H1 (cell line): Measurements from ENCODE around the gene NEFH. TPM values are rescaled to one million over a fixed set of nuclear protein-coding genes. Genes with fewer than 3 reads are reported as not detected.

Experiments
- CTCF ChIA-PET: fragments of 300-600 bp; sonication (Branson Sonifier 250); formaldehyde crosslinking; loops from one replicate; lab custom pipeline; 2021; ENCODE audit not compliant: partially characterized antibody; lab: Charles Lee
- POLR2A ChIA-PET: fragments of 300-600 bp; sonication (Branson Sonifier 250); formaldehyde crosslinking; loops from one replicate; lab custom pipeline; 2021; ENCODE audit warnings: inconsistent platforms; ENCODE audit not compliant: partially characterized antibody; lab: Charles Lee
- DNase-seq, 2 experiments: peaks; one replicate each; pipeline versions ENCODE4 v3.0.0 to v3.0.0-alpha.2; 2010 to 2022; ENCODE audit warnings: low spot score in 2 of 2, low read depth in 1 of 2, mixed read lengths in 1 of 2
- FAIRE-seq: peaks from 2 replicates; lab custom pipeline; 2011; peaks lifted over from hg19 to GRCh38; lab: Jason Lieb, UNC
- H2AFZ ChIP-seq: 2 replicates; pipeline ENCODE4 v1.8.1; 2012; ENCODE audit warnings: low read length, inconsistent platforms
- H2AK5ac ChIP-seq: 2 replicates; pipeline ENCODE4 v1.6.1; 2013; ENCODE audit warnings: low read depth, low read length
- H2BK120ac ChIP-seq: replicated peaks from 2 replicates; pipeline ENCODE3; 2013; ENCODE audit warnings: low read depth, low read length, inconsistent platforms
- H2BK12ac ChIP-seq: 2 replicates; pipeline ENCODE4 v1.6.1; 2013; ENCODE audit warnings: low read depth, low read length
- H2BK15ac ChIP-seq: 2 replicates; pipeline ENCODE4 v1.6.1; 2013; ENCODE audit warnings: low read length
- H2BK20ac ChIP-seq: 2 replicates; pipeline ENCODE4 v1.6.1; 2013; ENCODE audit warnings: low read length
- H2BK5ac ChIP-seq: 2 replicates; pipeline ENCODE4 v1.6.1; 2013; ENCODE audit warnings: low read depth, low read length
- H3K14ac ChIP-seq: 2 replicates; pipeline ENCODE4 v1.6.1; 2013; ENCODE audit warnings: inconsistent platforms; ENCODE audit not compliant: insufficient read length
- H3K18ac ChIP-seq: 2 replicates; pipeline ENCODE4 v1.6.1; 2013; ENCODE audit warnings: low read length; ENCODE audit errors: extremely low read depth
- H3K23ac ChIP-seq: 2 replicates; pipeline ENCODE4 v1.6.1; 2013; ENCODE audit warnings: inconsistent platforms; ENCODE audit not compliant: insufficient read length
- H3K23me2 ChIP-seq: 2 replicates; pipeline ENCODE4 v1.6.1; 2013; ENCODE audit warnings: low read depth, low read length
- H3K27ac ChIP-seq: 2 replicates; pipeline ENCODE4 v1.6.1; 2011; ENCODE audit warnings: low read depth, low read length, inconsistent platforms
- H3K27me3 ChIP-seq, 4 experiments: replicated peaks in 1 of 4; 1 replicate in 1 of 4; 2 replicates in 3 of 4; pipeline versions ENCODE4 v1.6.1 to v1.8.1; 2011 to 2013; ENCODE audit warnings: low read length in 3 of 4, mild to moderate bottlenecking in 3 of 4, inconsistent platforms in 2 of 4, mixed read lengths in 2 of 4, moderate library complexity in 1 of 4; ENCODE audit not compliant: control insufficient read depth in 3 of 4, insufficient read depth in 3 of 4; ENCODE audit errors: extremely low read depth in 1 of 4
- H3K36me3 ChIP-seq, 4 experiments: 2 replicates each; pipeline versions ENCODE4 v1.6.1 to v1.8.1; 2011 to 2013; ENCODE audit warnings: mild to moderate bottlenecking in 4 of 4, low read length in 3 of 4, moderate library complexity in 2 of 4, control low read depth in 1 of 4, inconsistent platforms in 1 of 4; ENCODE audit not compliant: insufficient read depth in 4 of 4, control insufficient read depth in 2 of 4
- H3K4ac ChIP-seq: replicated peaks from 2 replicates; pipeline ENCODE3; 2013; ENCODE audit warnings: low read length, low read depth, mixed read lengths, inconsistent platforms; ENCODE audit not compliant: insufficient read length
- H3K4me1 ChIP-seq, 4 experiments: replicated peaks in 1 of 4; 1 replicate in 1 of 4; 2 replicates in 3 of 4; pipeline versions ENCODE4 v1.6.1 to v1.8.1; 2011 to 2013; ENCODE audit warnings: low read length in 3 of 4, inconsistent platforms in 2 of 4, mixed read lengths in 1 of 4; ENCODE audit not compliant: insufficient read depth in 4 of 4, control insufficient read depth in 3 of 4
- H3K4me2 ChIP-seq, 2 experiments: 2 replicates each; pipeline versions ENCODE4 v1.6.1 to v1.8.1; 2011 to 2013; ENCODE audit warnings: low read depth in 2 of 2, low read length in 2 of 2, control low read depth in 1 of 2, inconsistent platforms in 1 of 2, mild to moderate bottlenecking in 1 of 2; ENCODE audit not compliant: insufficient read depth in 1 of 2
- H3K4me3 ChIP-seq, 4 experiments: fragments of 200-600, 300-600 bp in 1 of 4; sonication (generic), shearing (Covaris generic), sonication (Bioruptor Twin) in 1 of 4; 2 replicates each; pipeline versions ENCODE4 v1.5.1 to v1.8.1; 2011 to 2016; ENCODE audit warnings: low read length in 4 of 4, low read depth in 3 of 4, control low read depth in 2 of 4, inconsistent platforms in 2 of 4, mild to moderate bottlenecking in 2 of 4, mixed read lengths in 1 of 4, moderate library complexity in 1 of 4; ENCODE audit not compliant: insufficient read depth in 2 of 4; ENCODE audit errors: extremely low read depth in 1 of 4
- H3K56ac ChIP-seq: replicated peaks from 2 replicates; pipeline ENCODE3; 2013; ENCODE audit warnings: low read depth, mild to moderate bottlenecking, mixed read lengths, low read length, inconsistent platforms; ENCODE audit not compliant: insufficient read length
- H3K79me1 ChIP-seq: 2 replicates; pipeline ENCODE4 v1.6.1; 2013; ENCODE audit warnings: low read depth, low read length, control low read depth
- H3K79me2 ChIP-seq, 2 experiments: 2 replicates each; pipeline versions ENCODE4 v1.6.1 to v1.8.1; 2012 to 2013; ENCODE audit warnings: low read length in 2 of 2, mild to moderate bottlenecking in 2 of 2, inconsistent platforms in 1 of 2; ENCODE audit not compliant: insufficient read depth in 2 of 2, control insufficient read depth in 1 of 2
- H3K9ac ChIP-seq, 4 experiments: replicated peaks in 1 of 4; 1 replicate in 1 of 4; 2 replicates in 3 of 4; pipeline versions ENCODE4 v1.6.1 to v1.8.1; 2011 to 2013; ENCODE audit warnings: low read depth in 3 of 4, low read length in 3 of 4, control low read depth in 2 of 4, mild to moderate bottlenecking in 2 of 4, moderate library complexity in 2 of 4, inconsistent platforms in 1 of 4; ENCODE audit errors: extremely low read depth in 1 of 4
- H3K9me3 ChIP-seq, 2 experiments: 2 replicates each; pipeline versions ENCODE4 v1.6.1 to v1.8.1; 2012 to 2013; ENCODE audit warnings: mild to moderate bottlenecking in 2 of 2, moderate library complexity in 2 of 2, control low read depth in 1 of 2, inconsistent platforms in 1 of 2, low read depth in 1 of 2, low read length in 1 of 2, mixed read lengths in 1 of 2; ENCODE audit not compliant: insufficient read depth in 2 of 2
- H4K20me1 ChIP-seq, 2 experiments: replicated peaks in 1 of 2; 2 replicates each; pipeline versions ENCODE3 to v1.8.1; 2011 to 2013; ENCODE audit warnings: inconsistent platforms in 2 of 2, low read length in 2 of 2, mild to moderate bottlenecking in 1 of 2; ENCODE audit not compliant: insufficient read depth in 2 of 2, control insufficient read depth in 1 of 2
- H4K5ac ChIP-seq: 2 replicates; pipeline ENCODE4 v1.6.1; 2013; ENCODE audit warnings: low read length, low read depth, mixed read lengths, inconsistent platforms; ENCODE audit not compliant: insufficient read length
- H4K8ac ChIP-seq: 2 replicates; pipeline ENCODE4 v1.8.0; 2013; ENCODE audit warnings: mild to moderate bottlenecking, moderate library complexity, low read length, inconsistent platforms; ENCODE audit not compliant: insufficient read depth; ENCODE audit errors: extremely low read depth
- H4K91ac ChIP-seq: replicated peaks from 2 replicates; pipeline ENCODE3; 2013; ENCODE audit warnings: low read length, mixed read lengths, inconsistent platforms; ENCODE audit not compliant: insufficient read length
- CEBPB ChIP-seq: IDR thresholded peaks from 2 replicates; pipeline ENCODE4 v1.6.1; 2012; ENCODE audit warnings: low read depth, low read length
- FOSL1 ChIP-seq: IDR thresholded peaks from 2 replicates; pipeline ENCODE4 v1.6.1; 2011; ENCODE audit warnings: mild to moderate bottlenecking, low read depth, low read length, moderate library complexity; ENCODE audit not compliant: insufficient read depth
- HDAC2 ChIP-seq, 2 experiments: fragments of 300-600 bp in 1 of 2; sonication (generic) in 1 of 2; IDR thresholded peaks; 2 replicates each; pipeline ENCODE4 v1.6.1; 2011 to 2012; ENCODE audit warnings: low read depth in 2 of 2, low read length in 2 of 2, mild to moderate bottlenecking in 2 of 2, moderate library complexity in 2 of 2, borderline replicate concordance in 1 of 2, inconsistent platforms in 1 of 2
- JUN ChIP-seq: IDR thresholded peaks from 2 replicates; pipeline ENCODE4 v1.6.1; 2011; ENCODE audit warnings: low read depth, mild to moderate bottlenecking, improper control_type of control experiment, low read length
- POLR2AphosphoS5 ChIP-seq: IDR thresholded peaks from 2 replicates; pipeline ENCODE4 v1.6.1; 2011; ENCODE audit warnings: low read depth, low read length
- RNF2 ChIP-seq: fragments of 200-900, 300-1000 bp; sonication (generic); IDR thresholded peaks from 2 replicates; pipeline ENCODE4 v1.7.1; 2016; ENCODE audit warnings: borderline replicate concordance, low read depth, mild to moderate bottlenecking, antibody characterized with exemption, low read length; ENCODE audit not compliant: poor library complexity, severe bottlenecking; ENCODE audit errors: missing control alignments
- SAP30 ChIP-seq: fragments of 300-600 bp; sonication (generic); IDR thresholded peaks from 2 replicates; pipeline ENCODE4 v1.7.1; 2012; ENCODE audit warnings: low read length, moderate library complexity, mild to moderate bottlenecking, inconsistent platforms; ENCODE audit not compliant: insufficient read depth, insufficient replicate concordance
- SP4 ChIP-seq: IDR thresholded peaks from 2 replicates; pipeline ENCODE4 v1.6.1; 2012; ENCODE audit warnings: low read length, inconsistent platforms
- SRF ChIP-seq: IDR thresholded peaks from 2 replicates; pipeline ENCODE4 v1.6.1; 2011; ENCODE audit warnings: mild to moderate bottlenecking, low read depth, low read length, moderate library complexity
- TAF1 ChIP-seq: IDR thresholded peaks from 2 replicates; pipeline ENCODE4 v1.6.1; 2011; ENCODE audit warnings: mild to moderate bottlenecking, low read depth, low read length
- ZNF274 ChIP-seq: IDR thresholded peaks from 2 replicates; pipeline ENCODE4 v1.7.0; 2012; ENCODE audit warnings: low read length, borderline replicate concordance; ENCODE audit errors: extremely low read depth
- WGBS, 2 experiments: shearing (Covaris generic) in 1 of 2; methylation state at CpG; one replicate each; pipeline versions ENCODE4 v1.1.6 to v1.1.7; 2013 to 2015; ENCODE audit warnings: low lambda C conversion rate in 2 of 2, mixed read lengths in 2 of 2, inconsistent platforms in 1 of 2, low coverage in 1 of 2, missing lambda C conversion rate in 1 of 2; ENCODE audit not compliant: insufficient replicate concordance in 2 of 2, insufficient coverage in 1 of 2, insufficient read length in 1 of 2; ENCODE audit errors: extremely low coverage in 1 of 2, missing lambda C conversion rate in 1 of 2; 5-methylcytosine and 5-hydroxymethylcytosine counted together
- polyA plus RNA-seq, 7 experiments: library from polyadenylated mRNA; depleted of rRNA in 3 of 7; stranded (reverse) in 5 of 7; unstranded in 2 of 7; fragments of >200 nt in 5 of 7; fragments of 200-250 nt in 2 of 7; gene quantifications; 1 replicate in 5 of 7; 2 replicates in 1 of 7; 4 replicates in 1 of 7; pipeline versions ENCODE4 v1.2.1 to v1.2.3, GENCODE V29; 2011 to 2013; ENCODE audit warnings: missing spikeins in 2 of 7, mixed read lengths in 2 of 7
- total RNA-seq: library from RNA; stranded (reverse); fragmentation: NEBNext Ultra II Directional; extraction: Animal tissue kit (Norgen Biotek cat#: 25700); gene quantifications from 2 replicates; pipeline ENCODE4 v1.2.1, GENCODE V29; 2021

Gene NEFH
- total and polyA plus RNA-seq, 2 of the 8 experiments (the other 6 are each of a cell fraction or from before 2014, with no cell fraction given) = 0.57 to 2.3 TPM

DNA sequence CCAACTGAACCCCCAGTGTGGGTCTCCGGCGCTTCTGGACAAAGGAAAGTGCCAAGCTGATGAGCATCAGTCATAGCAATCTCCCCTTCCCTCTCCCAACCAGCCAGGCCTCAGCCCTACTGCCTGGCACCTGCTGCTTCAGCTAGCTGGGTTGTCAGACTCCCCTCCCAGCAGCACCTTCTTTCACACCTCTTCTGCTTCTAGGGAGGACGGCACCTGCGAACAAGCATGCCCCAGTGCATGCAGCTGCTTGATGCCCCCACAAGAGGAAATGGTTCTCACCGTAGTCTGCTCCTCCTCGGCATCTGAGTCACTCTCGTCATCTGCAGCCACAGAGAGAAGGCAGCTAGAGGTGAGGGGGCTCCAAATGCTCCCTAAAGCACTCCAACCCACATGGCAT is 48.1 kb downstream of the NEFH start:
- Histone ChIP-seq H3K9ac (no peak overlapping the region), H3K4ac (no peak overlapping the region), H3K56ac (no peak overlapping the region), H4K5ac (no peak overlapping the region), H4K8ac (no peak overlapping the region), H2AFZ (no peak overlapping the region), H3K27me3 (no peaks in the 10 kb centered on the region), H3K4me2 (no peak overlapping the region), H3K23ac (no peak overlapping the region), H3K36me3 (peaks cover 19 to 74% (median 51%) of the 10 kb centered on the region in 4 experiments; a peak in 7 of 8 replicates), H3K18ac (no peak overlapping the region), H2BK15ac (no peak overlapping the region), H3K79me2 (no peaks in the 10 kb centered on the region), H3K23me2 (no peaks in the 10 kb centered on the region), H2BK120ac (no peak overlapping the region), H3K9me3 (no peaks in the 10 kb centered on the region)
- CTCF ChIA-PET = interaction anchor here (1.2 kb wide), 1 partner anchor 20 kb away, joined by 3 read pairs; no protein-coding TSS in a partner anchor
- 90% methylated on average over 7 of the region's 7 CpGs; no CpG with 5 or more reads in 1 of the 2 experiments for WGBS, 2 experiments
- no peak for TF ChIP-seq SP4
- TF ChIP-seq SRF = no peak
- no peak for TF ChIP-seq FOSL1
- no peak for TF ChIP-seq RNF2
- TF ChIP-seq JUN = no peak
- TF ChIP-seq SAP30 = no peak
- no peak for TF ChIP-seq ZNF274
- TF ChIP-seq CEBPB = no peak
- no peak for TF ChIP-seq HDAC2 (IDR thresholded peaks at IDR 0.05; ENCODE audit: borderline replicate concordance in 1 of 2, low read depth in 2 of 2, low read length in 2 of 2)
- TF ChIP-seq POLR2AphosphoS5 = no peak
- no peak for TF ChIP-seq TAF1
- TF ChIP-seq, all 59 proteins: peak for 0
- no peak overlapping the region for H2BK5ac ChIP-seq
- H2AK5ac ChIP-seq = no peak overlapping the region
- no peak overlapping the region for H2BK12ac ChIP-seq
- FAIRE-seq (no peak), DNase-seq (no peak)
- no peak overlapping the region for H4K91ac ChIP-seq
- H2BK20ac ChIP-seq = no peak overlapping the region
- H3K79me1 ChIP-seq = no peaks in the 10 kb centered on the region
- H3K14ac ChIP-seq = no peak overlapping the region
- H3K27ac ChIP-seq = no peak overlapping the region
- POLR2A ChIA-PET = interaction anchor here (3.0 kb wide), 1 partner anchor 10 kb away, joined by 13 read pairs; no protein-coding TSS in a partner anchor
- peaks cover 2 to 5% of the 10 kb centered on the region in 2 experiments for H4K20me1 ChIP-seq
- no peaks in the 10 kb centered on the region for H3K4me1 ChIP-seq
- H3K4me3 ChIP-seq = no peak overlapping the region
